GM18517 (cell line): ENCODE data around the gene KIAA1755.

ENCODE experiments used
- ATAC-seq: cut with Tn5 transposase; IDR thresholded peaks from one replicate; pipeline ENCODE4 v1.9.1; 2021; ENCODE audit warnings: mild to moderate bottlenecking, moderate library complexity; ENCODE audit not compliant: unreplicated experiment

KIAA1755 gene

GRCh38 chr20:38260378-38261053, at the start of gene KIAA1755:
TSS of gene KIAA1755 (minus strand) at chr20:38260735. CDS start at chr20:38260500, 235 bp downstream.
- no peak for ATAC-seq

- ATAC-seq: no peak
Measured at GRCh38 chr20:38308447-38308846, 47.9 kb upstream of the KIAA1755 start.

GRCh38 chr20:38308047-38308438, 47.5 kb upstream of the KIAA1755 start:
- ATAC-seq: no peak

- ATAC-seq: no peak
Measured at GRCh38 chr20:38307371-38308046, 47.0 kb upstream of the KIAA1755 start.

DNA sequence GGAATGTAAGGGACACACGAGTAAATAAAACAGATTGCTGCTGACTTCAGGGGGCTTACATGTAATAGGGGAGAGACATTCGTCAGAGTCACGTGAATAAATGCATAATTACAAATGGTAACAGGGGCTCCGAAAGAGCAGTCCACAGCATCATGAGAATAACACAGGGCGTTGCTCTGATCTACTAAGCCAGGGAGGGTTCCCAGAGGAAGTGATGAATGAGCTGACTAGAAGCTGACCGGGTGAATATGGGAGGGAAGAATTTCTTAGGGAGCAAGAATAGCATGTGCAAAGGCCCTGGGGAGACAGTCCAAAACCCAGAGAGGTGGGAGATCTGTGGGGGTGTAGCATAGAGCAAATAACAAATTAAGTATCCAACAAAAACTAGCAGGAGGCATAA, 45.8 kb upstream of the KIAA1755 start:
- ATAC-seq: no peak

DNA sequence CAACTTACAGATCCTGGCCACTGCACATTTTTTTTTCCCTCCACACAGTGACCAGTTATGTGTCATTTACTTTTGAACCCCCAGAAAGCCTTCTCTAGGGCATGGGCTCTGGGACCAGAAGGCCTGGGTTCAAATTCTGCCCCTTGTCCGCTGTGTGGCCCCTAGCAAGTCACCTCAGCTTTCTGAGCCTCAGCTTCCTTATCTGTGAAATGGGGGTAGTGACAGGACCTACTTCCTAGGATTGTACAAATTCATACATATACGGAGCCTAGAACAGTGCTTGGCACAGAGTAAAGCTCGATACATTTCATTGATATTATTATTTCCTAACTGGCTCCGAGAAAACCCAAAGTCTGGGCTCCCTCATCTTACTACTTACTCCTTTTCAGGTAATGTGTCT, 45.0 kb upstream of the KIAA1755 start:
- no peak for ATAC-seq

DNA sequence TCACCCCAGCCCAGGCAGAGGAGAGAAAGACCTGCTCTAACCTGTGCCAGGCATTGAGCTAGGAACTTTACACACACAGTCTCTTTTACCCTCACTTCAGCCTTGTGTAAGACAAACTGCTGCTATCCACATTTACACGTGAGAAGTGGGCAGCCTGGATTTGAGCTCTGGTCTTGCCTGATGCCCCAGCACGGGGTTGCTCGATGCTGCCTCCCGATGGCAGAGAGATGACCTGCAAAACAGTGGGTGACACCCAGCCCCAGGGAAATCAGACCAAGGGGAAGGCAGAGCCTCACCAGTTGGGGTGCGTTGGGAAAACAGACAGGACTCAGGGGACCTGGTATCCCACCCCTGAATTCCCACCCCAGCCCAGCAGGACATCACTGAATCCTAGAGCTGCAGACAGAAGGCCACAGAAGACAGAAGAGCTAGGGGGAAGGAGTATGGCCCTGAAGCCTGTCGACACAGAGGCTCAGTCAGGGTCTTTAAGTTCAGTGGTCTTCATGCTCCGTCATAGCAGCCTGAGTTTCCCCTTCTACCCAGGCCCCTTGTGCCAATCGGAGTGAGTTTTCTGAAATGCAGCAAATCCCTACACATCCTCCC, 44.4 kb upstream of the KIAA1755 start:
- no peak for ATAC-seq

DNA sequence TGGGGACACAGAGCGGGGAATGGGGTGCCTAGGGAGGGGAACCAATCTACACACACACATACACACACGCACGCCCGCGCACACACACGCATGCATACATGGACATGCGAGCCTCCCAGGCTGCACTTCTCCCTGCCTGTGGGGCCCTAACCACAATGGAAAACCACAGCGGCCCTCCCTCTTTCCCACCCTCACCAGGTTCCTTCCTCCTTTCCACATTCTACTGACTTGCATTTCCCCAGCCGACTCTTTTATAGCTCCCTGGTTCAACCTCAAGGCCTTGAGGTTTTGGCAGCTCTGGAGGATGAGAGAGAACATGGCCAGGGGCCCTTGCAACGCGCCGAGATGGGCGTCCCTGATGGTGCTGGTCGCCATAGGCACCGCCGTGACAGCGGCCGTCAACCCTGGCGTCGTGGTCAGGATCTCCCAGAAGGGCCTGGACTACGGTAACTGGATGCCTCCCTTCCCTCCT, 43.4 kb upstream of the KIAA1755 start, which contains the start of gene BPI:
TSS of gene BPI (plus strand) at position 249 of the 472 bp plus-strand sequence. CDS start at position 317, 68 bp downstream.
- ATAC-seq: no peak

- no peak for ATAC-seq
Measured at GRCh38 chr20:38302786-38303185, 42.3 kb upstream of the KIAA1755 start.

DNA sequence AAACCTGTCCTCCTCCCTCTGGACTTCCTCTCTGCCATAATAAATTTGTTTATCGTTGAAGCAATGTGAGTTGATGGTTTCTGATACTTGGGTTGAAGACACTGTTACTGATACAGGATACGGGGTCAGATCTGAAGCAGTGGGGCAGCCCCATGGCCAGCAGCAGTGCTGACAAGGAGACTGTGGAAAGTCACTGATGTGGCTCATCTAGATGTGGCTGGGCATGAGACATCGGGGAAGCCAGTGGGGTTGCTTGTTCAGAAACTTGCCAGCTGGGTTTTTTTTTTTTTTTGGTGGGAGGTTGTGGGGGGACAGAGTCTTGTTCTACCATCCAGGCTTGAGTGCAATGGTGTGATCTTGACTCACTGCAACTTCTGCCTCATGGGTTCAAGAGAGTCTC, 40.8 kb upstream of the KIAA1755 start:
- ATAC-seq: no peak

DNA sequence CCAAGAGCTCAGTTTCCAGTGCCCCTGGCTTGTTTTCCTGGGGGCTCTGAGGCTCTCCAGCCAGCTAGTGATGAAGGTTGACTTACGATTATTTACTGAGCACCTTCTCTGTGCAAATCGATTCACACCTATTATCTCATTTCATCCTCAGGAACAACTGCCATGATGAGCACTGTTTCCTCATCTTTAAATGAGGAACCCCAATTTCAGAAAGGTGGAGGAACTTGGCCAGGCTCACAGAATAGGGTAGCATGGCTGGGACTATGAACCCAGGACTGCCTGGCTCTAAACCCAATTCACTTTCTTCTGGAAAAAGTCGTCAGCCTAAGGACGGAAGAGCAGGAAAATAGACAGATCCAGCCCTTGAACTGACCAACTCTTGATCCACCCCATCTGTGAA, 39.9 kb upstream of the KIAA1755 start:
- no peak for ATAC-seq

DNA sequence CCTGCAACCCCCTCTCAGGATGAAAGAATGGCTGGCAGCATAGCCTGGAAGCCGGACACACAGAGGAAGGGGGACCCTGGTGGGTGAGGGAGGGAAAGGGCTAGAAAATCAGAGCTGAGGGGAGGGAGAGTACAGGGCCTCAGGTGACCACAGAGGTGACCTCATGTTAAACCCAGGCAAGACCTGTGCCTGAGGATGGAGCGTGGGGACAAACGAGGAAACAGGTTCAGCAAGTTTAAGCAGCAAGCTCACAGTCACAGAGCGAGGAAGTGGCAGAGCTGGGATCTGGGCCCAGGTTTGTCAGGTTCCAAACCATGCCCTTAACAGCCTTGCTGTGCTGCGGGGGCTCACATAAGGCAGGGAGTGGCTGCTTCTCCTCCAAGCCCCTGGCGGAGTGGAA, 39.4 kb upstream of the KIAA1755 start:
- no peak for ATAC-seq

DNA sequence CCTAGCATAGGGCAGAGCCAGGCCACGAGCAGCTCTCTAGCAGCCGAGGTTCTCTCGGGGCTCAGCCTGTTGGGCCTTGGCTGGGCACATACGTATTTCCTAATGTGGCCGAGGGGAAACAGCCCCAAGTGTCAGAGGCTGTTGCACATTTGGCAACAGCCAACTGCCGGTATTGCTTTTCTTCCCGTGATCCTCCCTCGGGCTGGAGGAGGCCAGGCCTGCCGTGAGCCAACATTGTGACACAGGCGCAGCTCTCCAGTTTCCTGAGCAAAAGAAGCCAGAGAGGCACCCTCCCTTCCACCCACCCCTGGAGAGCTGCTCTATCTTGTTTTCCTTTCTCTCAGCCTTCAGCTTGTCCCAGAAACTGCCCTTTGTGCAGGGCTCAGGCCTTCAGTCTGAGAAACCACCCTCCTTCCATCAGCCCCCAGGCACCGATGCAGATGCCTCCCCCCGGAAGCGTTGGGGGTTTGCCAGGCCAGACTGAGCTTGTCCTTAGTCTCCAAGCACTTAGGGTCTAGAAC, 38.3 kb upstream of the KIAA1755 start:
- ATAC-seq: no peak

DNA sequence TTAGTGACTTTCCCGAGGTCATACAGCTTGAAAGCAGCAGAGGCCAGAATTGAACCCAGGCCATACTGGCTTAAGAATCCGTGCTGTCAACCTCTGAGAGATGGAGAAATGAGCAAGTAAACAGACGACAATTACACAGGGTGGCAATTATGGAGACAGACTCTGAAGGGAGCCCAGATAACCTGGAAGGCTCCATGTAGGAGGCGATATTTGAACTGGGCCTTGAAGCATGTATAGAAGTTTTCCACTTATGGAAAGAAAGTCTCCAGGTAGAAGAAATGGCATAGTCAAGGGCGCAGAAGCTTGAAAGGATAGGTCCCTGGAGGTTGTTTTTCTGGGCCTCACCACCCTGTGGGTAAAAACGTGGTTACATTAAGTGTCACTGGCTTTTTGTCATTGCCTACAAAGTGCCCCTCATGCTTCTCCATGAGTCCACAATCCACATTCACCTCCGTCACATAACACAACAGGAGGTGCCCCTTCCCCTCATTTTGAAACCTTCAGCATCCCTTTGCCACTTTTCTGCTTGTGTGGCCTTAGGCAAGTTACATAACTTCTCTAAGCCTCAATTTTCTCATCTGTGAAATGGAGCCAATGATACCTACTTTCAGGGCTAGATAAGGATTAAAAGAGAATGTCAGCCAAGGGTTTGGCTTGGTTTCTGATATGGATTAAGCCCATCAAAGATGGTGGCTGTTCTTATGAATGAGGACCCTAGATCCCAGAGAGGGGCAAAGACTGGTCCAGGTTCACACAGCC, 37.6 kb upstream of the KIAA1755 start:
- no peak for ATAC-seq

- ATAC-seq: no peak
Measured at GRCh38 chr20:38296433-38296832, 35.9 kb upstream of the KIAA1755 start.

GRCh38 chr20:38295811-38296210, 35.3 kb upstream of the KIAA1755 start:
- ATAC-seq: no peak

GRCh38 chr20:38294076-38294591, 33.6 kb upstream of the KIAA1755 start:
- no peak for ATAC-seq

DNA sequence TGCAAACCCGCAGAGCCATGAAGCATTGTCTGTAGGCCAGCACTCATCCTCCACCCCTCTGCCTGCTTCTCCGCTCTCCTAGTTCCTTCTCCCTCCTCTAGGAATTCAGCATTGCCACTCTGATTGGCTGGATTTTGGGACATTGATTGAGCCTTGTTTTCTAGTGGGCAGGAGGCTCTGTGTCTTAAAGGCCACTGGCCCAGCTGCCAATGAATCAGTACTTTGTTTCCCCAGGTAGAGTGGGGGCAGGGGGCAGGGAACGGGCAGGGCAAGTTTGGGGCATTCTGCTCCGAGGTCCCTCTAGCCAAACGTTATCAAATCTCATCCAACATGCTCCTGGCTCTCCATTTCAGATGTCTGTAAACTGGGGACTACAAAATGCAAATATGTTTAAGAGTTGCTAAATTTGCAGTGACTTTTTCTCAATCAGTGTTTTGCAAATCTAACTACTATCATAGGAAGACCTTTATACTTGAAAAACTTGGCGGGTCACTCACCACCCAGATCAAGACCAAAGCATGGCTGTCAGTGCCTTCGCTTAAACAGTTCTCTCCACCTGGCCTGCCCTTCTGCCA, 33.0 kb upstream of the KIAA1755 start:
- no peak for ATAC-seq

GRCh38 chr20:38291966-38292365, 31.4 kb upstream of the KIAA1755 start:
- ATAC-seq: no peak
